GM18861 (cell line): ENCODE measurements around the gene UMAD1.

Source experiments
- ATAC-seq: cut with Tn5 transposase; IDR thresholded peaks from one replicate; pipeline ENCODE4 v1.9.1; 2021; ENCODE audit not compliant: unreplicated experiment

UMAD1 gene

GRCh38 chr7:7719236-7719635 is 78.7 kb downstream of the UMAD1 start:
- peak; percentile 97 for ATAC-seq

- no peak for ATAC-seq
Observed at GRCh38 chr7:7720193-7720592, 79.6 kb downstream of the UMAD1 start.

- no peak for ATAC-seq
Observed at GRCh38 chr7:7720750-7721621, 80.4 kb downstream of the UMAD1 start.

- no peak for ATAC-seq
Observed at GRCh38 chr7:7731732-7732131, 91.2 kb downstream of the UMAD1 start.

GRCh38 chr7:7732621-7733281 is 92.2 kb downstream of the UMAD1 start:
- ATAC-seq, result no peak

GRCh38 chr7:7736671-7737070 is 96.1 kb downstream of the UMAD1 start:
- ATAC-seq, result no peak

- no peak for ATAC-seq
Observed at GRCh38 chr7:7737674-7738073, 97.1 kb downstream of the UMAD1 start.

GRCh38 chr7:7738177-7738576 is 97.6 kb downstream of the UMAD1 start:
- no peak for ATAC-seq

- ATAC-seq, result no peak
Observed at GRCh38 chr7:7738622-7739021, 98.1 kb downstream of the UMAD1 start.

GRCh38 chr7:7739204-7740036 is 98.9 kb downstream of the UMAD1 start:
- no peak for ATAC-seq

GRCh38 chr7:7740037-7740355 is 99.4 kb downstream of the UMAD1 start:
- no peak for ATAC-seq

- no peak for ATAC-seq
Observed at GRCh38 chr7:7742223-7742622, 101.7 kb downstream of the UMAD1 start.

GRCh38 chr7:7745258-7745657 is 104.7 kb downstream of the UMAD1 start:
- ATAC-seq, result no peak

- no peak for ATAC-seq
Observed at GRCh38 chr7:7745966-7746365, 105.4 kb downstream of the UMAD1 start.

- no peak for ATAC-seq
Observed at GRCh38 chr7:7746458-7746857, 105.9 kb downstream of the UMAD1 start.

- ATAC-seq, result no peak
Observed at GRCh38 chr7:7750571-7751242, 110.2 kb downstream of the UMAD1 start.

- ATAC-seq, result no peak
Observed at GRCh38 chr7:7751243-7752092, 110.9 kb downstream of the UMAD1 start.

GRCh38 chr7:7756577-7756976 is 116.0 kb downstream of the UMAD1 start:
- no peak for ATAC-seq

- no peak for ATAC-seq
Observed at GRCh38 chr7:7757576-7757975, 117.0 kb downstream of the UMAD1 start.

GRCh38 chr7:7761340-7761973 is 120.9 kb downstream of the UMAD1 start:
- no peak for ATAC-seq
